Effector CD8-positive, alpha-beta T cell (primary cell): Measurements from ENCODE around the gene KAT5.
"Not testable (repeated sequence)": the region's sequence is repeated elsewhere in the genome, so short reads cannot be mapped to it uniquely, and the experiment has no call there.

Experiments used
- DNase-seq: peaks from one replicate; lab custom pipeline; 2025; lab: John Stamatoyannopoulos, UW

Gene KAT5

GRCh38 chr11:65744026-65744698, 32.1 kb downstream of the KAT5 start:
- no peak for DNase-seq

- DNase-seq, result no peak
Observed at GRCh38 chr11:65744699-65745042, 32.6 kb downstream of the KAT5 start.

GRCh38 chr11:65745049-65745448, 33.0 kb downstream of the KAT5 start:
- DNase-seq, result no peak

GRCh38 chr11:65762169-65762568, 50.1 kb downstream of the KAT5 start:
- DNase-seq, result not testable (repeated sequence)

GRCh38 chr11:65762816-65763215, 50.8 kb downstream of the KAT5 start:
- not testable (repeated sequence) for DNase-seq

GRCh38 chr11:65764434-65764833, 52.4 kb downstream of the KAT5 start:
- DNase-seq, result no peak

GRCh38 chr11:65766535-65766934, 54.5 kb downstream of the KAT5 start:
- no peak for DNase-seq

GRCh38 chr11:65767406-65767805, 55.4 kb downstream of the KAT5 start:
- no peak for DNase-seq

- not testable (repeated sequence) for DNase-seq
Observed at GRCh38 chr11:65767806-65768205, 55.8 kb downstream of the KAT5 start.
